Heart left ventricle (tissue), 16 donors: ENCODE results near the gene AASDH. TPM values are rescaled to one million over a fixed set of nuclear protein-coding genes. Genes with fewer than 3 reads are reported as not detected.

Experiments used
- ATAC-seq, 4 donors: fragments of 200-7000 bp; cut with Tn5 transposase; one replicate each; pipeline ENCODE4 v1.9.1; 2020 to 2022; ENCODE audit warnings: moderate library complexity in 4 of 4, mild to moderate bottlenecking in 3 of 4, moderate number of reproducible peaks in 1 of 4
- DNase-seq, 5 donors: peaks; one replicate each; pipeline ENCODE4 v3.0.0-alpha.2; 2020
- H3K27ac ChIP-seq, 12 donors: fragments of 200-600 bp; sonication (generic) in 4 of 12; one replicate each; pipeline versions ENCODE4 v1.5.0 to v1.8.0; 2016 to 2022; ENCODE audit warnings: mild to moderate bottlenecking in 2 of 12
- H3K27me3 ChIP-seq, 9 donors: fragments of 200-600 bp; sonication (generic) in 2 of 9; one replicate each; pipeline versions ENCODE4 v1.5.1 to v1.8.0; 2016 to 2022; ENCODE audit warnings: mild to moderate bottlenecking in 3 of 9
- H3K36me3 ChIP-seq, 9 donors: fragments of 200-600 bp; sonication (generic) in 2 of 9; one replicate each; pipeline versions ENCODE4 v1.5.0 to v1.8.0; 2018 to 2022; ENCODE audit warnings: mild to moderate bottlenecking in 2 of 9
- H3K4me1 ChIP-seq, 12 donors: fragments of 200-600 bp; sonication (generic) in 4 of 12; one replicate each; pipeline versions ENCODE4 v1.5.0 to v1.8.0; 2016 to 2022; ENCODE audit warnings: mild to moderate bottlenecking in 3 of 12
- H3K4me3 ChIP-seq, 12 donors: fragments of 200-600 bp; sonication (generic) in 4 of 12; one replicate each; pipeline versions ENCODE4 v1.5.0 to v1.8.0; 2017 to 2022; ENCODE audit warnings: mild to moderate bottlenecking in 9 of 12, moderate library complexity in 4 of 12
- H3K9me3 ChIP-seq, 12 donors: fragments of 200-600 bp; sonication (generic) in 4 of 12; one replicate each; pipeline versions ENCODE4 v1.5.0 to v1.8.0; 2016 to 2022; ENCODE audit warnings: mild to moderate bottlenecking in 1 of 12
- CTCF ChIP-seq, 12 donors: fragments of 200-600 bp; sonication (generic) in 4 of 12; IDR thresholded peaks; one replicate each; pipeline versions ENCODE4 v1.5.0 to v1.8.0; 2018 to 2022; ENCODE audit warnings: antibody characterized with exemption in 12 of 12, mild to moderate bottlenecking in 5 of 12
- POLR2A ChIP-seq, 2 donors: fragments of 450-650 bp; IDR thresholded peaks; one replicate each; pipeline ENCODE4 v1.6.1; 2017; ENCODE audit warnings: antibody characterized with exemption in 2 of 2, mild to moderate bottlenecking in 2 of 2, moderate library complexity in 2 of 2
- WGBS, 4 donors: extraction: QIAGEN DNeasy Blood & Tissue Kit in 2 of 4; methylation state at CpG; one replicate each; pipeline versions ENCODE4 v1.1.5 to v1.1.7; 2013 to 2018; 5-methylcytosine and 5-hydroxymethylcytosine counted together
- intact Hi-C, 10 donors: fragments of 100-400 bp; cut with DNase I; formaldehyde crosslinking; loops; one replicate each; pipeline versions ENCODE4 v1.11.1 to v1.14.2; 2022
- polyA plus RNA-seq, 2 donors: library from polyadenylated mRNA; stranded (reverse); fragments of 200-250 nt; gene quantifications; one replicate each; pipeline ENCODE4 v1.2.3, GENCODE V29; 2013
- total RNA-seq, 9 donors: library from RNA; depleted of rRNA in 2 of 9; stranded (reverse); fragments of >200 nt in 2 of 9; fragmentation: NEBNext Ultra II Directional in 3 of 9; extraction: Animal tissue kit (Norgen Biotek cat#: 25700) in 3 of 9; gene quantifications; one replicate each; pipeline versions ENCODE4 v1.1.0 to v1.2.4, GENCODE V29; 2016 to 2023
- donor health status: ischemic (EF 13 %, LVEDD 7.1; RV severe dilation, severe dysfunction).
- donor health status: healthy with polysubstance abuse.
- donor health status: DM: no; HTN: yes; CAD: no.
- donor health status: DM: no; HTN: no; CAD: no.
- donor health status: ischemic (EF 25% LVEDD 6.9; RV normal size, moderate dysfunction).
- donor health status: ischemic (EF 25% LVEDD 5.7; RV mildly dilated, moderate dysfunction).
- donor health status: healthy.
- donor health status: DM: yes; HTN: yes; CAD: no.
- donor health status: ischemic (EF 35%, LVEDD 5.7; RV mildly dilated, moderate dysfunction).
- donor health status: nonischemic (EF 11% LVEDD 7.7; RV severe dilation, severe dysfunction).
- donor health status: DM: yes; HTN: yes; CAD: no.
- donor health status: PGD.
- donor health status: ischemic (EF 29% LVEDD 5.4; RV normal size, mild dysfunction).
- donor health status: nonischemic (EF 23%, LVEDD 6.1; RV moderate dilation, normal function).

The AASDH gene
- total and polyA plus RNA-seq, 11 donors: 2.4 to 11.7 (median 5.2) TPM

GRCh38 chr4:56301997-56302496 lies 85.2 kb downstream of the AASDH start:
- Histone ChIP-seq H3K4me1 (peaks cover 0 to 9% (median 0%) of the 10 kb centered on the region in 12 donors), H3K36me3 (no peaks in the 10 kb centered on the region), H3K27ac (no peak overlapping the region), H3K9me3 (no peaks in the 10 kb centered on the region), H3K27me3 (peaks cover 0 to 6% (median 0%) of the 10 kb centered on the region in 9 donors), H3K4me3 (no peak overlapping the region)
- WGBS, 4 donors: 68 to 83% (median 76%) methylated on average over 8 of the region's 8 CpGs
- intact Hi-C loops: loop anchor here in 9 of 10 donors (1.0 to 10.0 kb wide), 5 partner anchors 247 to 355 kb away; partner anchors contain the start of gene CEP135 (in 9 of the 9)
- TF ChIP-seq CTCF (IDR thresholded peaks at IDR 0.05): no peak
- TF ChIP-seq POLR2A (IDR thresholded peaks at IDR 0.05): no peak
- ATAC-seq (no peak), DNase-seq (no peak)

GRCh38 chr4:56301181-56301996 lies 85.9 kb downstream of the AASDH start:
- DNase-seq (peak in 4 of 5 donors; percentile 46 to 77 (median 56)), ATAC-seq (peak; percentile 58 to 98 (median 91))
- intact Hi-C loops: loop anchor here in 9 of 10 donors (1.0 to 10.0 kb wide), 5 partner anchors 247 to 354 kb away; partner anchors contain the start of gene CEP135 (in 9 of the 9)
- H3K27me3 ChIP-seq: peaks cover 0 to 6% (median 0%) of the 10 kb centered on the region in 9 donors
- H3K36me3 ChIP-seq: no peaks in the 10 kb centered on the region
- H3K4me1 ChIP-seq: peaks cover 0 to 9% (median 0%) of the 10 kb centered on the region in 12 donors
- H3K4me3 ChIP-seq: no peak overlapping the region
- H3K9me3 ChIP-seq: no peaks in the 10 kb centered on the region
- WGBS, 4 donors: 27 to 34% (median 31%) methylated on average over 10 of the region's 10 CpGs
- no peak overlapping the region for H3K27ac ChIP-seq
- TF ChIP-seq CTCF (IDR thresholded peaks at IDR 0.05) (peak; percentile 60 to 92 (median 74)), POLR2A (IDR thresholded peaks at IDR 0.05) (no peak)

- Histone ChIP-seq H3K4me1 (peaks cover 0 to 9% (median 0%) of the 10 kb centered on the region in 12 donors), H3K36me3 (no peaks in the 10 kb centered on the region), H3K27me3 (peaks cover 0 to 6% (median 0%) of the 10 kb centered on the region in 9 donors), H3K9me3 (peaks cover 0 to 1% (median 0%) of the 10 kb centered on the region in 12 donors), H3K27ac (no peak overlapping the region), H3K4me3 (no peak overlapping the region)
- DNase-seq (no peak), ATAC-seq (no peak)
- TF ChIP-seq POLR2A (IDR thresholded peaks at IDR 0.05) (no peak), CTCF (IDR thresholded peaks at IDR 0.05) (no peak)
- 80 to 86% (median 82%) methylated on average over 3 of the region's 3 CpGs for whole genome bisulfite sequencing, 4 donors
- intact Hi-C loops: loop anchor here in 1 of 10 donors (10.0 kb wide), 1 partner anchor 233 kb away; no protein-coding TSS in a partner anchor
Measured at GRCh38 chr4:56298236-56298635, 89.1 kb downstream of the AASDH start.

GRCh38 chr4:56297776-56298175 lies 89.5 kb downstream of the AASDH start:
- no peaks in the 10 kb centered on the region for H3K36me3 ChIP-seq
- DNase-seq (no peak), ATAC-seq (no peak)
- no peak overlapping the region for H3K27ac ChIP-seq
- 51 to 80% (median 72%) methylated on average over 2 of the region's 2 CpGs for WGBS, 4 donors
- peaks cover 0 to 5% (median 0%) of the 10 kb centered on the region in 12 donors for H3K9me3 ChIP-seq
- H3K27me3 ChIP-seq: peaks cover 0 to 6% (median 0%) of the 10 kb centered on the region in 9 donors
- TF ChIP-seq CTCF (IDR thresholded peaks at IDR 0.05): no peak
- TF ChIP-seq POLR2A (IDR thresholded peaks at IDR 0.05): no peak
- no peak overlapping the region for H3K4me3 ChIP-seq
- intact Hi-C loops: loop anchor here in 1 of 10 donors (10.0 kb wide), 1 partner anchor 233 kb away; no protein-coding TSS in a partner anchor
- H3K4me1 ChIP-seq: peaks cover 0 to 9% (median 0%) of the 10 kb centered on the region in 12 donors
